ENCODE measurements around the gene MYLK.

DNA sequence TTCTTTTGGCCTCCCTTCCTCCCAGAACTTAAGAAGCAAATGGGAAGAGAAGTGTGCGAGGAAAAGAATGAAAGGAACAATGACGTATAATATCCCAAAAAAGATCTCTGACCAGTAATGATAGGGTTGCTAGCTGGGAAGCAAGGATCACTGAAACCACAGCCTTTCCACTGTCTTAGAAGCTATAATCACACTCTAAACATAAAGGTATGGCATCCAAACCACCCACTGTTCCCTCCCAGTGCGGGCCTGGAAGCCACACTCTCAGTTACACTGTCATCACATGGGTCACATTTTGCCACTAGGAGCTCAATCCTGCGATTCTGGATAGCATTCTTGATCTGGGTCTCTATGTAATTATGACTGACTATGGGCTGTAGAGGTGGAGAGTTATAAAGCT, 167.7 kb downstream of the MYLK start:
- TF ChIP-seq POLR2A (IDR thresholded peaks at IDR 0.05): no peak
- TF ChIP-seq, protein P1, sequence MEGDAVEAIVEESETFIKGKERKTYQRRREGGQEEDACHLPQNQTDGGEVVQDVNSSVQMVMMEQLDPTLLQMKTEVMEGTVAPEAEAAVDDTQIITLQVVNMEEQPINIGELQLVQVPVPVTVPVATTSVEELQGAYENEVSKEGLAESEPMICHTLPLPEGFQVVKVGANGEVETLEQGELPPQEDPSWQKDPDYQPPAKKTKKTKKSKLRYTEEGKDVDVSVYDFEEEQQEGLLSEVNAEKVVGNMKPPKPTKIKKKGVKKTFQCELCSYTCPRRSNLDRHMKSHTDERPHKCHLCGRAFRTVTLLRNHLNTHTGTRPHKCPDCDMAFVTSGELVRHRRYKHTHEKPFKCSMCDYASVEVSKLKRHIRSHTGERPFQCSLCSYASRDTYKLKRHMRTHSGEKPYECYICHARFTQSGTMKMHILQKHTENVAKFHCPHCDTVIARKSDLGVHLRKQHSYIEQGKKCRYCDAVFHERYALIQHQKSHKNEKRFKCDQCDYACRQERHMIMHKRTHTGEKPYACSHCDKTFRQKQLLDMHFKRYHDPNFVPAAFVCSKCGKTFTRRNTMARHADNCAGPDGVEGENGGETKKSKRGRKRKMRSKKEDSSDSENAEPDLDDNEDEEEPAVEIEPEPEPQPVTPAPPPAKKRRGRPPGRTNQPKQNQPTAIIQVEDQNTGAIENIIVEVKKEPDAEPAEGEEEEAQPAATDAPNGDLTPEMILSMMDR (IDR thresholded peaks at IDR 0.05): no peak
